ENCODE results near the gene SGMS1. TPM values are rescaled to one million over a fixed set of nuclear protein-coding genes. Genes with fewer than 3 reads are reported as not detected.

The SGMS1 gene
- total RNA-seq, 1 donor from 2014 or later, result 9.2 TPM

DNA sequence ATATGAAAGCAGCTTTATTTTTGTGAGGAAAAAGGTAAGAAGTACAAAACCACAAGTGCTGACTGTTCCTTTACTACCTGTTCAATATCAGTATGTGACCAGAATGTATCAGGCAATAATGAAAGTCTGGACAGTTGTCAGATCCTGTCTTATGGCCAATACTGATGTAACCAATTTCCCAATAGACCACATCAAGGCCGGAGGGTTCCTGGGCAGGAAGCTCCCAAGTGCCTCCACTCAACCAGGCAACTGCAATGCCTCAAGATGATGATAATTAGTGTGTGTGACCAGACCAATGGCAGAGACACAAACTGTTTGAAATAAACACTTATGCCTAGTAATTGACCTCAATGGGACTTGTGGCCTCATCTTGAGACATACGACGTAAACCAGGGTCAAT, 223.1 kb downstream of the SGMS1 start:
- TF ChIP-seq, protein P1, sequence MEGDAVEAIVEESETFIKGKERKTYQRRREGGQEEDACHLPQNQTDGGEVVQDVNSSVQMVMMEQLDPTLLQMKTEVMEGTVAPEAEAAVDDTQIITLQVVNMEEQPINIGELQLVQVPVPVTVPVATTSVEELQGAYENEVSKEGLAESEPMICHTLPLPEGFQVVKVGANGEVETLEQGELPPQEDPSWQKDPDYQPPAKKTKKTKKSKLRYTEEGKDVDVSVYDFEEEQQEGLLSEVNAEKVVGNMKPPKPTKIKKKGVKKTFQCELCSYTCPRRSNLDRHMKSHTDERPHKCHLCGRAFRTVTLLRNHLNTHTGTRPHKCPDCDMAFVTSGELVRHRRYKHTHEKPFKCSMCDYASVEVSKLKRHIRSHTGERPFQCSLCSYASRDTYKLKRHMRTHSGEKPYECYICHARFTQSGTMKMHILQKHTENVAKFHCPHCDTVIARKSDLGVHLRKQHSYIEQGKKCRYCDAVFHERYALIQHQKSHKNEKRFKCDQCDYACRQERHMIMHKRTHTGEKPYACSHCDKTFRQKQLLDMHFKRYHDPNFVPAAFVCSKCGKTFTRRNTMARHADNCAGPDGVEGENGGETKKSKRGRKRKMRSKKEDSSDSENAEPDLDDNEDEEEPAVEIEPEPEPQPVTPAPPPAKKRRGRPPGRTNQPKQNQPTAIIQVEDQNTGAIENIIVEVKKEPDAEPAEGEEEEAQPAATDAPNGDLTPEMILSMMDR (IDR thresholded peaks at IDR 0.05), result no peak
- TF ChIP-seq EZH2phosphoT487 (IDR thresholded peaks at IDR 0.05), result no peak
- TF ChIP-seq EZH2 (IDR thresholded peaks at IDR 0.05), result no peak
- Histone ChIP-seq H3K4me1 (no peaks in the 10 kb centered on the region), H3K27ac (no peak overlapping the region), H3K4me3 (no peak overlapping the region), H3K9me3 (ENCODE audit: low read depth) (no peaks in the 10 kb centered on the region), H3K9ac (no peak overlapping the region), H3F3A (ENCODE audit: low read depth) (no peaks in the 10 kb centered on the region), H3K27me3 (no peaks in the 10 kb centered on the region), H3K79me2 (ENCODE audit: low read depth) (no peaks in the 10 kb centered on the region), H3K36me3 (no peaks in the 10 kb centered on the region), H4K20me1 (ENCODE audit: low read depth) (no peaks in the 10 kb centered on the region), H3K4me2 (no peak overlapping the region), H2AFZ (replicated peaks) (no peak overlapping the region)
- H3K27me3 Mint-ChIP-seq (ENCODE audit: insufficient read depth, low read depth), result no peaks in the 10 kb centered on the region
- H3K27ac Mint-ChIP-seq, result no peak overlapping the region
- no peaks in the 10 kb centered on the region for H3K9me3 Mint-ChIP-seq
- H3K4me3 Mint-ChIP-seq, result no peak overlapping the region
- DNase-seq (ENCODE audit: low spot score), result no peak
- no peaks in the 10 kb centered on the region for H3K36me3 Mint-ChIP-seq
- H3K4me1 Mint-ChIP-seq, result no peaks in the 10 kb centered on the region

DNA sequence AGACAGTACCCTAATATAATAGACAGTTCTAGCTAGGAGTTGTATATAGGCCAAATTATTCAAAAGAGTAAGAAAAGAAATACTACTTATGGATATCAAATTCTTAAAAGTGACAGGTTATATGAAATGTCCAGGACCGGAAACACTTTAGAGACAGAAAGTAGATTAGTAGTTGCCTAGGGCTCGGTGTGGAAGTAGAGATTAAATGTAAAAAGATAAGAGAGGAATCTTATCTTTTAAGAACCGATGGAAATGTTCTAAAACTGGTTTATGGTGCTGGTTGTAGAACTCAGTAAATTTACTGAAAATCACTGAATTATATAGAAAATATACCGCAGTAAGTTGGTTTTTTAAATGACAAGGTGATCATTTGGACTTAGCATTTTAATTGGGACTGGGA, 224.9 kb downstream of the SGMS1 start:
- no peaks in the 10 kb centered on the region for H3K27me3 ChIP-seq
- no peaks in the 10 kb centered on the region for H3F3A ChIP-seq (ENCODE audit: low read depth)
- TF ChIP-seq EZH2 (IDR thresholded peaks at IDR 0.05) (no peak), EZH2phosphoT487 (IDR thresholded peaks at IDR 0.05) (no peak)
- TF ChIP-seq, protein P1 (IDR thresholded peaks at IDR 0.05), result no peak
- no peak overlapping the region for H3K4me2 ChIP-seq
- no peaks in the 10 kb centered on the region for H3K4me1 ChIP-seq
- no peaks in the 10 kb centered on the region for H3K4me1 Mint-ChIP-seq
- no peak overlapping the region for H3K27ac ChIP-seq
- no peaks in the 10 kb centered on the region for H3K79me2 ChIP-seq (ENCODE audit: low read depth)
- no peaks in the 10 kb centered on the region for H4K20me1 ChIP-seq (ENCODE audit: low read depth)
- no peak overlapping the region for H3K9ac ChIP-seq
- H2AFZ ChIP-seq (replicated peaks), result no peak overlapping the region
- no peaks in the 10 kb centered on the region for H3K27me3 Mint-ChIP-seq (ENCODE audit: insufficient read depth, low read depth)
- H3K9me3 Mint-ChIP-seq, result no peaks in the 10 kb centered on the region
- no peak overlapping the region for H3K27ac Mint-ChIP-seq
- no peak for DNase-seq (ENCODE audit: low spot score)
- no peaks in the 10 kb centered on the region for H3K9me3 ChIP-seq (ENCODE audit: low read depth)
- no peaks in the 10 kb centered on the region for H3K36me3 Mint-ChIP-seq
- H3K4me3 Mint-ChIP-seq, result no peak overlapping the region
- no peak overlapping the region for H3K4me3 ChIP-seq
- no peaks in the 10 kb centered on the region for H3K36me3 ChIP-seq

DNA sequence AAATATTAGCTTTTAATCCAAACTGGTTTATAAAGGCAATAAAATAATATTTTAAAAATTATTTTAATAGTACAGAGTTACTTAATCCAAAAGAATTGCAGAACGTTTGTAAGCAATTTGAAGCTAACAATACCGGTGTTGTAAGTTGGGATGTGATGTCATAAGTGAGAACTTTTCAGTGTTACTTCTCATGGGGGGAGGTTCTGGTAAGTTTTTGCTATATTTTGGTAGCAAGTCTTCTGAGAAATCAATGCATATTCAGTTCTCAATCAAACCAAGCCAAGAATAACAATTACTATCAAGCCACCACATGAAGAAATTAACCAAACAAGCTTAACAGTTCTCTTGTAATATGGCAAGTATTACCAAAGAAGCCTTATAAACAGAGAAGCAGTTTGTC, 225.4 kb downstream of the SGMS1 start:
- Histone ChIP-seq H3K4me2 (no peak overlapping the region), H3K9ac (no peak overlapping the region), H3K4me3 (no peak overlapping the region), H4K20me1 (ENCODE audit: low read depth) (no peaks in the 10 kb centered on the region), H3K27me3 (no peaks in the 10 kb centered on the region), H3K9me3 (ENCODE audit: low read depth) (no peaks in the 10 kb centered on the region), H3K4me1 (no peaks in the 10 kb centered on the region), H3K79me2 (ENCODE audit: low read depth) (no peaks in the 10 kb centered on the region), H3K27ac (no peak overlapping the region), H2AFZ (replicated peaks) (no peak overlapping the region), H3K36me3 (no peaks in the 10 kb centered on the region), H3F3A (ENCODE audit: low read depth) (no peaks in the 10 kb centered on the region)
- H3K36me3 Mint-ChIP-seq, result no peaks in the 10 kb centered on the region
- no peak for DNase-seq (ENCODE audit: low spot score)
- H3K9me3 Mint-ChIP-seq, result no peaks in the 10 kb centered on the region
- no peaks in the 10 kb centered on the region for H3K27me3 Mint-ChIP-seq (ENCODE audit: insufficient read depth, low read depth)
- H3K4me1 Mint-ChIP-seq, result no peaks in the 10 kb centered on the region
- H3K27ac Mint-ChIP-seq, result no peak overlapping the region
- H3K4me3 Mint-ChIP-seq, result no peak overlapping the region
- TF ChIP-seq EZH2phosphoT487 (IDR thresholded peaks at IDR 0.05) (no peak), EZH2 (IDR thresholded peaks at IDR 0.05) (no peak)
- TF ChIP-seq, protein P1 (IDR thresholded peaks at IDR 0.05), result no peak

Measured in neural progenitor cell (in vitro differentiated cells).